ENCODE data around the gene KLHDC3.
"Not testable (repeated sequence)": the region's sequence is repeated elsewhere in the genome, so short reads cannot be mapped to it uniquely, and the experiment has no call there.

The KLHDC3 gene

DNA sequence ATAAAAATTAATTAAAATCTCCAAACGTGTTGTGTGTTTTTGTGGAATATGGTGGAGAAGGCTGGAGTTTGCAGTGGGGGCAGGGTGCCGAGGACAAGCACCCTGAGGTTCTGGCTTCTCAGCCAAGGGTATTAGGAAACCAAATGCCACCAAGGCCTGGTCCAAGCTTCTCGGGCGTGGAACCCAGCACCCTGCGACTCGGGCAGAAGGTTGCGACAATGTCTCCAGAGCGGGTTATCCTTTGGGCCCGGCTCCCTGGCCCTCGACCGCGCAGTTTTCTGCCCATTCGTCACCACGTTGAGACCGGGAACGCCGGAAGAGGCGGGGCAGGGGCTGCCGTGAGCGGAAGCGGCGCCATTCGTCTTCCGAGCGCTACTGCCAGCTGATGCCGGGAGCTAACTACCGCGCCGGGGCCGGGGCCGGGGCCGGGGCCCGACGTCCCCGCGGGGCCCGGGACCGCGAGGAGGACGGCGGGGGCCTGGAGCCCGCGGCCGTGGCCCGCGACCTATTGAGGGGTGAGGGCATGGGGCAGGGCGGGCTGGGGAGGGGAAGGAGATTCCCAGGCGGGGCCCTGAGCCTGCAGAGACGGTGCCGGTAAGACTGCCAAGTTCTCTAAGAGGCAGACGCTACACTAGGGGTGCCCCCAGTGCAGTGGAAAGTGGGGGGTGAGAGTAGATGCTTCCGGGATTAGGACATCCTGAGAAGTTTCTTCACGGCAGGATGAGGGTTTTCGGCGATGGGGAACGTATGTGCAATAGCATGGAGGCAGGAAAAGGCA is 7.4 kb downstream of the KLHDC3 start, which contains the start of gene RRP36:
Gene RRP36 (plus strand): TSS at position 354 of the 778 bp plus-strand sequence. CDS start 32 bp downstream, at position 386.
- DNase-seq = peak in 55 of 56 donors; percentile 25 to 87 (median 64)

DNA sequence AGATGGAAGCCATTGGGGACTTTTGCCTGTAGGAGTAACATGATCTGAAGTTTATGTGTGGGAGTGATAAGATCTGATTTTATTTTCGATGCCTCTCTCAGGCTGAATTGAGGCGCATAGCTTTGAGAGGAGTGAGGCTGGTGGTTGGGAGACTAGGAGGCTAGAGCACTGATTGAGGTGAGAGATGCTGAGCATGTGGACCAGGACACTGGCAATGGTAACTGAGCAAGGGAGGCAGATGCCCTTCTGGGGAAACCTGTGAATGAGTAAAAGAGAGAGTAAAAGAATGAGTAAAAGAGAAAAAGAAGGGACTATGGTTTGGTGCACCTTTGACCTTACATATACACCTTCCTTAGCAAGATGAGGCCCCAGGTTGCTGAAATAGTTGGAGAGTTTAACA is 10.4 kb downstream of the KLHDC3 start:
- no peak for DNase-seq

DNA sequence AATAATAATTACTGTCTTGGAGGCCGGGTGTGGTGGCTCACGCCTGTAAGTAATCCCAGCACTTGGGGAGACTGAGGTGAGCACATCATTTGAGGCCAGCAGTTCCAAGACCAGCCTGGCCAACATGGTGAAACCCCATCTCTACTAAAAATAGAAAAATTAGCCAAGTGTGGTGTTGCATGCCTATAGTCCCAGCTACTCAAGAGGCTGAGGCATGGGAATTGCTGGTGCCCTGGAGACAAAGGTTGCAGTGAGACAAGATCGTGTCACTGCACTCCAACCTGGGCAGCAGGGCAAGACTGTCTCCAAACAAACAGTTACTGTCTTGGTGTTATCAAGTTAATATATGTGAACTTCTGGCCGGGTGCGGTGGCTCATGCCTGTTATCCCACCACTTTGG is 12.3 kb downstream of the KLHDC3 start:
- DNase-seq = no peak

DNA sequence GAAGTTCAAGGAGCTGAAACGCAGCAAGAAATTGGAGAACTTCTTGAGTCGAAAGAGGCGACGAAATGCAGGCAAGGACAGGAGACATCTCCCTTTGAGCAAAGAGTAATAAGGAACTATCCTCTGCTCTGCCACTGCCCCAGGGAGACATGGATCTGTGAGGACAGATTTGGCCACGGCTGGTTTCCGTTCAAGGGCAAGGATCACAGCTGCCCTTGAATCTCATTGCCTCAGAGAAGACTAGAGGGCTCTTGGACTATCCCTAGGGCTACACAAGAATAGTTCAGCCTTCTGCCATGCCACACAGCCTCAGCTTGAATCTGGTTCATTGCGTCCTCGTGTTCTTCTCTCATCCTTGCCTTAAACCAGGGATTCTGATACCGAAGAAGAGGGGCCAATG is 15.1 kb downstream of the KLHDC3 start:
- no peak for DNase-seq

- DNase-seq = no peak
Observed at GRCh38 chr6:43032326-43032725, 18.3 kb downstream of the KLHDC3 start.

DNA sequence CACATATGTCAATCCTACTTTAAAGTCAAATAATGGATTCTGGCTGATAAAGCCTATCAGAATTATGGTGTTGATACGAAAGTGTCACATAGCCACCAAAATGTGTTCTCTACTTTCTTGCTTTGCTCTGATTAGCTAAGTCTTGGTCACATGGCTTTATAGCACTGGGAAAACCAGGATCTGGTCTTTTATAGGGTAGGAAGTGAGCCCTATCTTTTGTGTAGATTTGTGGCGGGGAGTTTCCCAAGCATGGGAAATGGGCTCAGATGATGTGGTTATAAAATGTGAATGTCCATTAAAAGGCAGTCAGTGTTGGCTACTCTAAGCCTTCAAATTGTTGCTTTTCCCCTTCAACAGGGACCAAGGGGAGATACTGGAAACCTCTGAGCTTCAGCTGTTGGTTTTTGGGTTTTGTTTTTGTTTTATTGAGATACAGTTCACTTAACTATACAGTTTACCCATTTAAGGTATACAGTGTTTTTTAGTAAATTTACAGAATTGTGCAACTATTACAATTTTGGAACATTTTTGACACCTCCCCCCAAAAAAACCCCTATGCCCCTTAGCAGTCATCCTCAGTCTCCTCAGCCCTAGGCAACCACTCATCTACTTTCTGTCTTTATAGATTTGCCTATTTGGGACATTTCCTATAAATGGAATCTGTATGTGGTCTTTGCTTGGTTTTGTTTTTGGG is 19.6 kb downstream of the KLHDC3 start:
- DNase-seq = no peak

- DNase-seq = no peak
Observed at GRCh38 chr6:43034190-43034525, 20.1 kb downstream of the KLHDC3 start.

GRCh38 chr6:43035495-43036194 is 21.6 kb downstream of the KLHDC3 start:
- no peak for DNase-seq

- no peak for DNase-seq
Observed at GRCh38 chr6:43036712-43037111, 22.7 kb downstream of the KLHDC3 start.

DNA sequence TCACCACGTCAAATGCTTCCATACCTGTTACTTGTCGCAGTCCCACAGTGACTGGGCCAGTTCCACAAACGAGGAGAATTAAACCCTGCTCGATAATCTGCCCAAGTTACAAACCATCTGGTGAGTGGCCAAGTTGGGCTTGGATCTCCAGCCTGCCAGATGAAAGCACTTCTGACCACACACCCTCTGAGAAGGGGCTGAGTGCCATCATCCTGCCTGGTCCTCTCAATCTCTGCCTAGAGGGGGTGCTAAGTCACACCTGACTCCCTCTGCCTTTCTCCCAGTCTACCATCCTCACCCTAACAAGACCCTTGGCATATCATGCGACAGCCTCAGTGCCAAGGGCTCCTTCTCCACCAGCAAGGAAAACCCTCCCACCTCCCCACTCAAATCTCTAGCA is 23.1 kb downstream of the KLHDC3 start:
- no peak for DNase-seq

DNA sequence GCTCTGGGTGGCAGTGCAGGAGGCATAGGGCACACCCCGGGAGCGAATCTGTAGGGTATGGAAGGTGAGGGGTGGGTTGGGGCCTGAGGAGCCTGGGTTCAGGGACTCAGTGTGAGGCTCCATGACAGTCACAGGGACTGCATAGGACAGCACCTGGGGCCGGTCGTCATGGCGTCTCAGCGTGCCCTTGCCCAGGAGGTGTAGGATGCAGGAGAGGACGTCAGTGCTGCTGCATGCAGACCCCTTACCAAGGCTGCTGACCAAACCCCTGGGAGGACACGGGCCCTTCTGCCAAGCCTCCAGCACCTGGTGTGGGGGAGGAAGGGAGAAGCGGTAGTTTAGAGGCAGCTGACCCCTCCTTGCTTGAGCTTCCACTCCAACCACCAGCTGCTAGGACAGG is 23.7 kb downstream of the KLHDC3 start:
- DNase-seq = no peak

DNA sequence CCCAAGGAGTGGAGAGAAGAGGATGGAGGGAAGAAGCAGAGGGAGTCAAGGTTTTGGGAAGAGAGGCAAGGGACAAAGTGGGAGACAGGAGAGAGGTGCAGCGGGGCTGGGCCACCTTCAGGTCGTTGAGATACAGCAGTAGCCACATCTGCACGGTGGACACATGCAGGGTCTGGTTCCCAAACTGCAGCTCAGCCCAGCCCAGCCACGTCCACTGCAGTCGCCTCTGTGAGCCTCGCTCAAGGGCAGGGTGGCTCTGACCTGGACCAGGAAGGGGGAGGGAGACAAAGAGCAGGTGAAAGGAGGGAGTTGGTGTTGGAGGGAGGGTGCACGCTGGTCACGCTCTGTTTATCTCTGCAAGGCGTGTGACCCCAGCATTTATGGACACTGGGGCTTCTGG is 24.7 kb downstream of the KLHDC3 start:
- DNase-seq = no peak

DNA sequence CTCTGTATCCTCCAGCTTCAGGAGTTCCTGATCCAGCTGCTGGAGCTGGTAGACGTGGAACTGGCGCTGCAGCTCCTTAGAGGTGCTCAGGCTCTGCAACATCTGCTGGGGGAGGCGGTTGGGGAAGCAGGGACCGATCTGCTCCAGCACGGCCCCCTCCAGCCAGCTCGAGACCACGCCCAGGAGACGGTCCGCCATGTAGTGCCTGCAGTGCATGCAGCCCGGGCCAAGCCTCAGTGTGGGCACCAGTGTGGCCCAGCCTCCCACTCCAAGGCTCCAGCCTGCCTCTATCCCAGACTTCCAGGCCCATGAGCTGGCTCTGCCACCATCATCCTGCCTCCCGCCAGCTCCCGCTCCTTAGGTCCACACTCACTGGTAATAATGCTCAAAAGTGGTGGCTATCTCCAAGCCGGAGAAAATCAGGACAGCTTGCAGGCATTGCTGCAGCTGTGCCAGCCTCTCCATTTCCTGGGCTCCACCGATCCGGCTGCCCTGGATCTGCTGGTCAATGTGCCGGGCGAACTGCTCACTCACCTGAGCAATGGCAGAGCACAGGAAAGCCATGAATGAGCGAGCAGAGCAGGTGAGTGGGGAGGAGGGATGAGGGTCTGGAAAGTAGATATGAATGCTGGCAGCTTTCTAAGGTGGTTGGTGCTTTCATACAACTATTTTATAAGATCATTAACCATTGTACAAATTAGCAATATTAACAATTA is 26.7 kb downstream of the KLHDC3 start:
- no peak for DNase-seq

GRCh38 chr6:43041475-43041874 is 27.4 kb downstream of the KLHDC3 start:
- DNase-seq = not testable (repeated sequence)

DNA sequence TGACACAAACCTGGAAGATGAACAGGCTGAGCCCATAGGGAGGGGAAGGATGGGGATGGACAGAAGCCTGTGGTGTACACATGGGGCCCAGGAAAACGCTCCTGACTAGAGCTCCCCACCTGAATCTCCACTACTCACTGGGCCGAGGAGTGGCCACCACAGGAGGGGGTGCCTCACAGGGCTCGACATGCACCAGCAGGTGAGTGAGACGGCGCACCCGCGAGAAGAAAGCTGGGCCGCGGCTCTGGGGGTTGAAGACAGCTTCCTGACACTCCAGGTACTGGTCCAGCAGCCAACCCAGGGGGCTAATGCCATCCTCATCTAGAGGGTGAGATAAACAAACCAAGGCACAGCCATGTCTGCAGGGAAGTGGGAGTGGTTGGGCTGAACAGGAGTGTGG is 29.3 kb downstream of the KLHDC3 start:
- DNase-seq = no peak

GRCh38 chr6:43045371-43045930 is 31.4 kb downstream of the KLHDC3 start:
- no peak for DNase-seq

- no peak for DNase-seq
Observed at GRCh38 chr6:43047998-43048397, 33.9 kb downstream of the KLHDC3 start.

DNA sequence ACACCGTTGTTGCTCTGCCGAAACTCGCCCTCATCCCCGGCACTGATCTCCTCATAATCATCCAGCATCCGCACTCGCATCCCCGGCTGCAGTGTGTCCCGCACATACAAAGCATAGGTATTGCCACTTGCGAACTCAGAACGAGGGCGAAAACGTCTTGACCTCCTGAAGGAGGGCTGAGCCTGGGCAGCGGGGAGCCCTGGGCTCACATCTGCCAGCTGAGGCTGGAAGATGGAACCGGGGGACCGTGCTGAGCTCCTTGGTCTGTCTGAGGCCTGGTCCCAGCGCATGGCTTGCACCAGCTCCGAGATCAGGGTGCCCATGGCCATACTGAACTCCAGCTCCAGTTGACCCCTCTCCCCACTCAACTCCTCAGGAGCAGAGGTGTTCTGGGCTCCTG is 36.9 kb downstream of the KLHDC3 start:
- no peak for DNase-seq

- no peak for DNase-seq
Observed at GRCh38 chr6:43052225-43052841, 38.3 kb downstream of the KLHDC3 start.

DNA sequence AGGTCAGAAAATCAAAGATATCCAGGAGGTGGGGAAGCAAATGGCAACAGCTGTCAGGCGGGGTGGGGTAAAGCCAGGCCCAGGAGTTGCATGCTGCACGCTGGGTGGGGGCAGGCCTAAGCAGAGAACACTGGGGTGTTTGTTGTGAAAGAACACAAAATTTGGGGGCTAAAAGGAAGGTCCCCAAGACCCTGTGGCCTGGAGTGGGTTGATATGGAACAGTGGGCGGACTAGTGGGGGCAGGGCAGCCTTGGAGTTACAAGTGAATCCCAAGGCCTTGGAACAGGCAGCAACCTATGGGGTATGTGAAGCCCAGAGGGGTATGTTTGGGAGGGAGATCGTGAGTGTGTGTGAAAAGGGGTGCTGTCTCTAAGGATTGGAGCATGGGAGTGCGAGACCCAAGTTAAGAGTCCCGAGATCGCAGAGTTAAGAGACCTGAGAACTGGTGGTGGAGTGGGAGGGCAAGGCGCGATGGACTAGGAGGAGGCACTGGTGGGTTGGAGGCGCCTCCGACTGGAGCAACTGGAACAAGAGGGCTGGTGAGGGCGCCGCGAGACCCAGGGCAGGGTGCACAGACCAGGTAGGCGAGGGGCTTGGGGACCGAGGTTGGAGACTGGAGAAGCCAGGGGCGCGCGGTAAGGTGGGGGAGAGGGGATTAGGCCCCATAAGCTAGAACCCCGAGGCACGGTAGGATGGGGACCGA is 38.9 kb downstream of the KLHDC3 start:
- DNase-seq = peak in 2 of 56 donors; percentile 29 to 33

All from amygdala (tissue), 56 donors.